ENCODE results near the gene PAX9.

The PAX9 gene

DNA sequence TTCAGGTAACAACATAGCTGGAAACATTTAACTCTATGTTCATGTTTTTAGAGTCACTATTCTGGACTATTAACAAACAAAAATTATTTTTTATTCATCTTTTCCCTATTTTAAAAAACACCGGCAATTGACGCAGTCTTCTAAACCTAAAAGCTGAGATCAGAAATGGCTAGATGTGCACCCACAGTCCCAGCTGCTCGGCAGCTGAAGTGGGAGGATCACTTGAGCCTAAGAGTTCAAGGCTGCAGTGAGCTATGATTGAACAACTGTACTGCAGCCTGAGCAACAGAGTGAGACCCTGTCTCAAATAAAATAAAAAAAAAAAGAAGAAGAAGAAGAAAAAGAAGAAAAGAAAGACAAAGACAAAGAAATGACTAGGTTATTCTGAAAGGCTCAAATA is 64.5 kb downstream of the PAX9 start:
- POLR2A ChIA-PET, result no interaction called here
- CTCF ChIA-PET, result no interaction called here
- no peaks in the 10 kb centered on the region for H3K9me3 ChIP-seq (ENCODE audit: control extremely low read depth in 1 of 5, control insufficient read depth in 4 of 5, insufficient read depth in 2 of 5, low read depth in 1 of 5, low read length in 4 of 5)
- H3K4me3 ChIP-seq (ENCODE audit: control insufficient read depth in 1 of 7, extremely low read depth in 1 of 7, insufficient read depth in 4 of 7, low read depth in 2 of 7, low read length in 6 of 7), result no peak overlapping the region
- no peak overlapping the region for H3K27ac ChIP-seq (ENCODE audit: insufficient read depth in 1 of 2, low read depth in 1 of 2, low read length in 2 of 2, poor library complexity in 1 of 2, severe bottlenecking in 2 of 2)
- H3K36me3 ChIP-seq (ENCODE audit: control insufficient read depth in 4 of 4, insufficient read depth in 4 of 4, low read length in 3 of 4), result no peaks in the 10 kb centered on the region
- DNase-seq, result no peak
- H3K27me3 ChIP-seq (replicated peaks in 2 of 5; ENCODE audit: control insufficient read depth in 4 of 5, insufficient read depth in 5 of 5, low read length in 4 of 5), result peaks cover 0 to 4% (median 0%) of the 10 kb centered on the region in 5 experiments
- no peaks in the 10 kb centered on the region for H3K4me1 ChIP-seq (ENCODE audit: control extremely low read depth in 1 of 4, control insufficient read depth in 4 of 4, insufficient read depth in 4 of 4, low read length in 3 of 4)
- WGBS (ENCODE audit: insufficient coverage), result 95% methylated on average over 3 of the region's 3 CpGs
